ENCODE results near the gene MRPL44.

Gene MRPL44

GRCh38 chr2:223957092-223957851 is at the start of gene MRPL44:
TSS of gene MRPL44 (plus strand) at chr2:223957463. CDS start at chr2:223957473, 10 bp downstream.
- DNase-seq (ENCODE audit: low spot score in 2 of 2): peak; percentile 95 to 100
- Mint-ChIP-seq H3K27me3 (no peaks in the 10 kb centered on the region), H3K36me3 (ENCODE audit: insufficient read depth) (peaks cover 18% of the 10 kb centered on the region), H3K4me3 (peak within 1 kb of the TSS; percentile 96), H3K27ac (ENCODE audit: low read depth) (peak within 1 kb of the TSS; percentile 96), H3K9me3 (no peaks in the 10 kb centered on the region), H3K4me1 (peaks cover 40% of the 10 kb centered on the region)
- ATAC-seq (replicated peaks; ENCODE audit: extremely low read depth, poor library complexity, severe bottlenecking): peak; percentile 100

- H3K4me3 Mint-ChIP-seq: no peak overlapping the region
- no peaks in the 10 kb centered on the region for H3K9me3 Mint-ChIP-seq
- H3K27ac Mint-ChIP-seq (ENCODE audit: low read depth): peak overlapping the region; percentile 27
- no peak for ATAC-seq (replicated peaks; ENCODE audit: extremely low read depth, poor library complexity, severe bottlenecking)
- H3K36me3 Mint-ChIP-seq (ENCODE audit: insufficient read depth): peaks cover 23% of the 10 kb centered on the region
- no peaks in the 10 kb centered on the region for H3K27me3 Mint-ChIP-seq
- peaks cover 28% of the 10 kb centered on the region for H3K4me1 Mint-ChIP-seq
- DNase-seq (ENCODE audit: low spot score in 2 of 2): no peak
These were observed 48.8 kb upstream of the MRPL44 start for GRCh38 chr2:223908304-223908998.

- DNase-seq (ENCODE audit: low spot score in 2 of 2): no peak
- peaks cover 22% of the 10 kb centered on the region for H3K36me3 Mint-ChIP-seq (ENCODE audit: insufficient read depth)
- no peak overlapping the region for H3K4me3 Mint-ChIP-seq
- peaks cover 28% of the 10 kb centered on the region for H3K4me1 Mint-ChIP-seq
- no peak for ATAC-seq (replicated peaks; ENCODE audit: extremely low read depth, poor library complexity, severe bottlenecking)
- no peaks in the 10 kb centered on the region for H3K27me3 Mint-ChIP-seq
- no peaks in the 10 kb centered on the region for H3K9me3 Mint-ChIP-seq
- peak overlapping the region; percentile 47 for H3K27ac Mint-ChIP-seq (ENCODE audit: low read depth)
These were observed 48.1 kb upstream of the MRPL44 start for GRCh38 chr2:223909001-223909741.

- Mint-ChIP-seq H3K9me3 (no peaks in the 10 kb centered on the region), H3K4me1 (peaks cover 23% of the 10 kb centered on the region), H3K27ac (ENCODE audit: low read depth) (no peak overlapping the region), H3K36me3 (ENCODE audit: insufficient read depth) (peaks cover 26% of the 10 kb centered on the region), H3K27me3 (no peaks in the 10 kb centered on the region), H3K4me3 (no peak overlapping the region)
- no peak for DNase-seq (ENCODE audit: low spot score in 2 of 2)
- no peak for ATAC-seq (replicated peaks; ENCODE audit: extremely low read depth, poor library complexity, severe bottlenecking)
These were observed 42.9 kb upstream of the MRPL44 start for GRCh38 chr2:223914324-223914723.

- no peak overlapping the region for H3K4me3 Mint-ChIP-seq
- H3K36me3 Mint-ChIP-seq (ENCODE audit: insufficient read depth): peaks cover 26% of the 10 kb centered on the region
- H3K4me1 Mint-ChIP-seq: peaks cover 22% of the 10 kb centered on the region
- ATAC-seq (replicated peaks; ENCODE audit: extremely low read depth, poor library complexity, severe bottlenecking) (no peak), DNase-seq (ENCODE audit: low spot score in 2 of 2) (no peak)
- H3K27me3 Mint-ChIP-seq: no peaks in the 10 kb centered on the region
- no peak overlapping the region for H3K27ac Mint-ChIP-seq (ENCODE audit: low read depth)
- no peaks in the 10 kb centered on the region for H3K9me3 Mint-ChIP-seq
These were observed 42.2 kb upstream of the MRPL44 start for GRCh38 chr2:223915071-223915470.

GRCh38 chr2:223916181-223916920 is 40.9 kb upstream of the MRPL44 start:
- no peak for DNase-seq (ENCODE audit: low spot score in 2 of 2)
- peaks cover 22% of the 10 kb centered on the region for H3K4me1 Mint-ChIP-seq
- H3K36me3 Mint-ChIP-seq (ENCODE audit: insufficient read depth): peaks cover 22% of the 10 kb centered on the region
- H3K4me3 Mint-ChIP-seq: no peak overlapping the region
- ATAC-seq (replicated peaks; ENCODE audit: extremely low read depth, poor library complexity, severe bottlenecking): no peak
- H3K27ac Mint-ChIP-seq (ENCODE audit: low read depth): no peak overlapping the region
- no peaks in the 10 kb centered on the region for H3K9me3 Mint-ChIP-seq
- no peaks in the 10 kb centered on the region for H3K27me3 Mint-ChIP-seq

GRCh38 chr2:223918671-223919134 is 38.6 kb upstream of the MRPL44 start:
- H3K27ac Mint-ChIP-seq (ENCODE audit: low read depth): no peak overlapping the region
- no peaks in the 10 kb centered on the region for H3K9me3 Mint-ChIP-seq
- no peak for DNase-seq (ENCODE audit: low spot score in 2 of 2)
- H3K4me1 Mint-ChIP-seq: peaks cover 39% of the 10 kb centered on the region
- H3K27me3 Mint-ChIP-seq: no peaks in the 10 kb centered on the region
- no peak for ATAC-seq (replicated peaks; ENCODE audit: extremely low read depth, poor library complexity, severe bottlenecking)
- H3K36me3 Mint-ChIP-seq (ENCODE audit: insufficient read depth): peaks cover 19% of the 10 kb centered on the region
- no peak overlapping the region for H3K4me3 Mint-ChIP-seq

- Mint-ChIP-seq H3K36me3 (ENCODE audit: insufficient read depth) (peaks cover 20% of the 10 kb centered on the region), H3K4me3 (no peak overlapping the region), H3K9me3 (no peaks in the 10 kb centered on the region), H3K27ac (ENCODE audit: low read depth) (no peak overlapping the region), H3K27me3 (no peaks in the 10 kb centered on the region), H3K4me1 (peaks cover 39% of the 10 kb centered on the region)
- no peak for ATAC-seq (replicated peaks; ENCODE audit: extremely low read depth, poor library complexity, severe bottlenecking)
- no peak for DNase-seq (ENCODE audit: low spot score in 2 of 2)
These were observed 37.2 kb upstream of the MRPL44 start for GRCh38 chr2:223920109-223920508.

GRCh38 chr2:223921204-223921603 is 36.1 kb upstream of the MRPL44 start:
- H3K9me3 Mint-ChIP-seq: no peaks in the 10 kb centered on the region
- H3K4me1 Mint-ChIP-seq: peaks cover 39% of the 10 kb centered on the region
- ATAC-seq (replicated peaks; ENCODE audit: extremely low read depth, poor library complexity, severe bottlenecking) (no peak), DNase-seq (ENCODE audit: low spot score in 2 of 2) (no peak)
- H3K36me3 Mint-ChIP-seq (ENCODE audit: insufficient read depth): peaks cover 19% of the 10 kb centered on the region
- no peak overlapping the region for H3K4me3 Mint-ChIP-seq
- no peaks in the 10 kb centered on the region for H3K27me3 Mint-ChIP-seq
- no peak overlapping the region for H3K27ac Mint-ChIP-seq (ENCODE audit: low read depth)

- no peak overlapping the region for H3K27ac Mint-ChIP-seq (ENCODE audit: low read depth)
- ATAC-seq (replicated peaks; ENCODE audit: extremely low read depth, poor library complexity, severe bottlenecking) (no peak), DNase-seq (ENCODE audit: low spot score in 2 of 2) (no peak)
- no peaks in the 10 kb centered on the region for H3K9me3 Mint-ChIP-seq
- H3K36me3 Mint-ChIP-seq (ENCODE audit: insufficient read depth): peaks cover 11% of the 10 kb centered on the region
- no peaks in the 10 kb centered on the region for H3K27me3 Mint-ChIP-seq
- peaks cover 39% of the 10 kb centered on the region for H3K4me1 Mint-ChIP-seq
- H3K4me3 Mint-ChIP-seq: no peak overlapping the region
These were observed 35.0 kb upstream of the MRPL44 start for GRCh38 chr2:223922308-223922707.

- H3K27ac Mint-ChIP-seq (ENCODE audit: low read depth): no peak overlapping the region
- peaks cover 55% of the 10 kb centered on the region for H3K4me1 Mint-ChIP-seq
- H3K27me3 Mint-ChIP-seq: no peaks in the 10 kb centered on the region
- no peak overlapping the region for H3K4me3 Mint-ChIP-seq
- no peak for ATAC-seq (replicated peaks; ENCODE audit: extremely low read depth, poor library complexity, severe bottlenecking)
- no peaks in the 10 kb centered on the region for H3K9me3 Mint-ChIP-seq
- no peak for DNase-seq (ENCODE audit: low spot score in 2 of 2)
- peaks cover 7% of the 10 kb centered on the region for H3K36me3 Mint-ChIP-seq (ENCODE audit: insufficient read depth)
These were observed 33.3 kb upstream of the MRPL44 start for GRCh38 chr2:223923976-223924375.

GRCh38 chr2:223925106-223925505 is 32.2 kb upstream of the MRPL44 start:
- Mint-ChIP-seq H3K4me3 (no peak overlapping the region), H3K4me1 (peaks cover 61% of the 10 kb centered on the region), H3K9me3 (no peaks in the 10 kb centered on the region), H3K27ac (ENCODE audit: low read depth) (no peak overlapping the region), H3K36me3 (ENCODE audit: insufficient read depth) (peaks cover 7% of the 10 kb centered on the region), H3K27me3 (no peaks in the 10 kb centered on the region)
- DNase-seq (ENCODE audit: low spot score in 2 of 2) (no peak), ATAC-seq (replicated peaks; ENCODE audit: extremely low read depth, poor library complexity, severe bottlenecking) (no peak)
